HCT116 (cell line): ENCODE data around the gene ACTR8. TPM values are rescaled to one million over a fixed set of nuclear protein-coding genes. Genes with fewer than 3 reads are reported as not detected.

Source experiments
- ATAC-seq: fragments of 200-7000 bp; cut with Tn5 transposase; 2 replicates; pipeline ENCODE4 v1.9.1; 2020; ENCODE audit warnings: mild to moderate bottlenecking, moderate library complexity
- BruUV-seq: library from RNA; stranded (reverse); fragments of 400-500 nt; replicated peaks from 2 replicates; lab custom pipeline; 2021; lab: Mats Ljungman, UMichigan
- CTCF ChIA-PET: fragments of 300-600 bp; sonication (Branson Sonifier 250); formaldehyde crosslinking; loops from one replicate; lab custom pipeline; 2021; ENCODE audit warnings: antibody characterized with exemption; lab: Charles Lee
- POLR2A ChIA-PET: fragments of 300-600, 350-600 bp; sonication (Branson Sonifier 250); formaldehyde crosslinking; loops from one replicate; lab custom pipeline; 2021; ENCODE audit warnings: antibody characterized with exemption; lab: Charles Lee
- RAD21 ChIA-PET, 2 experiments: fragments of 300-600 bp; sonication (Branson Sonifier 250); formaldehyde crosslinking; loops; one replicate each; lab custom pipeline; 2023; ENCODE audit warnings: low total read pairs in 2 of 2; ENCODE audit not compliant: uncharacterized antibody in 2 of 2, unreplicated experiment in 2 of 2, low non-redundant PET in 1 of 2; lab: Charles Lee
- DNase-seq: peaks from one replicate; pipeline ENCODE4 v3.0.0-alpha.2; 2010; ENCODE audit warnings: low read depth, low spot score
- H2AFZ ChIP-seq: fragments of 200-600 bp; shearing (Covaris generic), sonication (generic); 2 replicates; pipeline ENCODE4 v1.6.1; 2017; ENCODE audit warnings: low read depth, mixed run types, mixed read lengths, antibody characterized with exemption, low read length; ENCODE audit not compliant: poor library complexity, severe bottlenecking
- H3K27ac ChIP-seq: 2 replicates; pipeline ENCODE4 v1.5.1; 2012; ENCODE audit warnings: low read depth, low read length
- H3K27me3 ChIP-seq: fragments of 200-600 bp; sonication (generic); 2 replicates; pipeline ENCODE4 v1.6.1; 2016; ENCODE audit warnings: mixed run types, low read length, mixed read lengths; ENCODE audit not compliant: insufficient read depth
- H3K36me3 ChIP-seq, 2 experiments: fragments of 200-500 bp in 1 of 2; fragments of 200-600 bp in 1 of 2; sonication (Bioruptor generic) in 1 of 2; sonication (generic) in 1 of 2; 2 replicates each; pipeline versions ENCODE4 v1.5.1 to v1.6.1; 2014 to 2016; ENCODE audit warnings: low read length in 2 of 2, inconsistent platforms in 1 of 2, mixed read lengths in 1 of 2, mixed run types in 1 of 2; ENCODE audit not compliant: insufficient read depth in 2 of 2, control insufficient read depth in 1 of 2
- H3K4me1 ChIP-seq, 2 experiments: fragments of 200-600 bp in 1 of 2; sonication (generic) in 1 of 2; 2 replicates each; pipeline versions ENCODE4 v1.5.1 to v1.6.1; 2012 to 2017; ENCODE audit warnings: low read length in 2 of 2, inconsistent platforms in 1 of 2, mild to moderate bottlenecking in 1 of 2, mixed read lengths in 1 of 2, mixed run types in 1 of 2, moderate library complexity in 1 of 2; ENCODE audit not compliant: insufficient read depth in 2 of 2, control insufficient read depth in 1 of 2
- H3K4me2 ChIP-seq: fragments of 200-600 bp; sonication (generic); 2 replicates; pipeline ENCODE4 v1.6.1; 2017; ENCODE audit warnings: mixed run types, low read length, mixed read lengths
- H3K4me3 ChIP-seq, 2 experiments: fragments of 200-600 bp in 1 of 2; sonication (generic) in 1 of 2; replicated peaks in 1 of 2; 2 replicates each; pipeline ENCODE4 v1.5.1; 2011 to 2016; ENCODE audit warnings: low read length in 2 of 2, control low read depth in 1 of 2, low read depth in 1 of 2, mild to moderate bottlenecking in 1 of 2, mixed read lengths in 1 of 2, mixed run types in 1 of 2
- H3K79me2 ChIP-seq: fragments of 200-600 bp; sonication (generic); 2 replicates; pipeline ENCODE4 v1.6.1; 2017; ENCODE audit warnings: mild to moderate bottlenecking, mixed run types, low read length, moderate library complexity, mixed read lengths; ENCODE audit not compliant: insufficient read depth
- H3K9ac ChIP-seq: fragments of 200-600 bp; sonication (generic); 2 replicates; pipeline ENCODE4 v1.6.1; 2016; ENCODE audit warnings: low read length, mixed read lengths
- H3K9me2 ChIP-seq: fragments of 200-600 bp; sonication (generic), shearing (Covaris generic); 2 replicates; pipeline ENCODE4 v1.6.1; 2017; ENCODE audit warnings: mixed run types, mild to moderate bottlenecking, moderate library complexity; ENCODE audit not compliant: insufficient read depth
- H3K9me3 ChIP-seq, 2 experiments: fragments of 200-500 bp in 1 of 2; fragments of 200-600 bp in 1 of 2; sonication (Bioruptor generic) in 1 of 2; sonication (generic) in 1 of 2; 2 replicates each; pipeline ENCODE4 v1.6.1; 2014 to 2017; ENCODE audit warnings: low read length in 2 of 2, mixed read lengths in 2 of 2, inconsistent platforms in 1 of 2, low read depth in 1 of 2, mild to moderate bottlenecking in 1 of 2, mixed run types in 1 of 2, moderate library complexity in 1 of 2; ENCODE audit not compliant: control insufficient read depth in 1 of 2, insufficient read depth in 1 of 2
- H4K20me1 ChIP-seq: fragments of 200-600 bp; sonication (generic), shearing (Covaris generic); 2 replicates; pipeline ENCODE4 v1.6.1; 2017; ENCODE audit warnings: mixed run types, mild to moderate bottlenecking, moderate library complexity; ENCODE audit not compliant: insufficient read depth
- CBX3 ChIP-seq: IDR thresholded peaks from 2 replicates; pipeline ENCODE4 v1.6.1; 2012; ENCODE audit warnings: low read depth
- EGR1 ChIP-seq: IDR thresholded peaks from 2 replicates; pipeline ENCODE4 v1.6.1; 2012; ENCODE audit warnings: low read depth
- ELF1 ChIP-seq: IDR thresholded peaks from 2 replicates; pipeline ENCODE4 v1.6.1; 2012; ENCODE audit warnings: low read depth, borderline replicate concordance
- EZH2 ChIP-seq: fragments of 200-600 bp; sonication (generic); IDR thresholded peaks from 2 replicates; pipeline ENCODE4 v1.6.1; 2017; ENCODE audit warnings: antibody characterized with exemption, mixed run types
- EZH2phosphoT487 ChIP-seq: fragments of 200-600 bp; IDR thresholded peaks from 2 replicates; pipeline ENCODE4 v1.6.1; 2018; ENCODE audit warnings: antibody characterized with exemption, borderline replicate concordance
- FOSL1 ChIP-seq: IDR thresholded peaks from 2 replicates; pipeline ENCODE4 v1.6.1; 2012; ENCODE audit warnings: low read depth
- JUND ChIP-seq: IDR thresholded peaks from 2 replicates; pipeline ENCODE4 v1.6.1; 2012
- POLR2A ChIP-seq: IDR thresholded peaks from 2 replicates; pipeline ENCODE4 v1.7.0; 2011; ENCODE audit warnings: borderline replicate concordance; ENCODE audit not compliant: insufficient read depth, insufficient read length; ENCODE audit errors: extremely low read depth
- RAD21 ChIP-seq: IDR thresholded peaks from 2 replicates; pipeline ENCODE4 v1.6.1; 2012; ENCODE audit warnings: low read depth, mild to moderate bottlenecking
- SP1 ChIP-seq: IDR thresholded peaks from 2 replicates; pipeline ENCODE4 v1.6.1; 2012; ENCODE audit warnings: low read depth
- SRF ChIP-seq: IDR thresholded peaks from 2 replicates; pipeline ENCODE4 v1.6.1; 2012; ENCODE audit warnings: low read depth
- TCF7L2 ChIP-seq: IDR thresholded peaks from 2 replicates; pipeline ENCODE4 v1.7.0; 2011; ENCODE audit warnings: borderline replicate concordance, inconsistent platforms; ENCODE audit not compliant: insufficient read depth, insufficient read length; ENCODE audit errors: extremely low read depth
- YY1 ChIP-seq: IDR thresholded peaks from 2 replicates; pipeline ENCODE4 v1.6.1; 2011; ENCODE audit warnings: low read length, low read depth, moderate library complexity, mild to moderate bottlenecking; ENCODE audit not compliant: insufficient replicate concordance; ENCODE audit errors: extremely low read depth
- ZFX ChIP-seq: fragments of 450-650 bp; IDR thresholded peaks from 2 replicates; pipeline ENCODE4 v1.6.1; 2017
- intact Hi-C: fragments of 100-400 bp; cut with micrococcal nuclease; formaldehyde crosslinking; loops from 2 replicates; pipeline ENCODE4 v1.10.0; 2022
- total RNA-seq: library from RNA; stranded (reverse); gene quantifications from one replicate; pipeline ENCODE4 v1.2.1, GENCODE V29; 2021; ENCODE audit not compliant: unreplicated experiment
- TF ChIP-seq, protein P1 (sequence below), 3 experiments: fragments of 200-600 bp in 1 of 3; sonication (generic) in 1 of 3; IDR thresholded peaks in 2 of 3; conservative IDR thresholded peaks in 1 of 3; 2 replicates each; pipeline ENCODE4 v1.5.1; 2012 to 2017; ENCODE audit warnings: low read depth in 2 of 3, low read length in 2 of 3, antibody characterized with exemption in 1 of 3, borderline replicate concordance in 1 of 3, control low read depth in 1 of 3, mild to moderate bottlenecking in 1 of 3, mixed read lengths in 1 of 3, mixed run types in 1 of 3, moderate library complexity in 1 of 3; ENCODE audit not compliant: insufficient read depth in 1 of 3
- TF ChIP-seq, protein P2 (sequence below): IDR thresholded peaks from 2 replicates; pipeline ENCODE4 v1.6.1; 2012
- TF ChIP-seq, protein P3 (sequence below): IDR thresholded peaks from 2 replicates; pipeline ENCODE4 v1.6.1; 2011; ENCODE audit warnings: mild to moderate bottlenecking, low read length, moderate library complexity; ENCODE audit not compliant: insufficient replicate concordance; ENCODE audit errors: extremely low read depth

The ACTR8 gene
- total RNA-seq, 1 experiment from 2014 or later = 25.5 TPM

DNA sequence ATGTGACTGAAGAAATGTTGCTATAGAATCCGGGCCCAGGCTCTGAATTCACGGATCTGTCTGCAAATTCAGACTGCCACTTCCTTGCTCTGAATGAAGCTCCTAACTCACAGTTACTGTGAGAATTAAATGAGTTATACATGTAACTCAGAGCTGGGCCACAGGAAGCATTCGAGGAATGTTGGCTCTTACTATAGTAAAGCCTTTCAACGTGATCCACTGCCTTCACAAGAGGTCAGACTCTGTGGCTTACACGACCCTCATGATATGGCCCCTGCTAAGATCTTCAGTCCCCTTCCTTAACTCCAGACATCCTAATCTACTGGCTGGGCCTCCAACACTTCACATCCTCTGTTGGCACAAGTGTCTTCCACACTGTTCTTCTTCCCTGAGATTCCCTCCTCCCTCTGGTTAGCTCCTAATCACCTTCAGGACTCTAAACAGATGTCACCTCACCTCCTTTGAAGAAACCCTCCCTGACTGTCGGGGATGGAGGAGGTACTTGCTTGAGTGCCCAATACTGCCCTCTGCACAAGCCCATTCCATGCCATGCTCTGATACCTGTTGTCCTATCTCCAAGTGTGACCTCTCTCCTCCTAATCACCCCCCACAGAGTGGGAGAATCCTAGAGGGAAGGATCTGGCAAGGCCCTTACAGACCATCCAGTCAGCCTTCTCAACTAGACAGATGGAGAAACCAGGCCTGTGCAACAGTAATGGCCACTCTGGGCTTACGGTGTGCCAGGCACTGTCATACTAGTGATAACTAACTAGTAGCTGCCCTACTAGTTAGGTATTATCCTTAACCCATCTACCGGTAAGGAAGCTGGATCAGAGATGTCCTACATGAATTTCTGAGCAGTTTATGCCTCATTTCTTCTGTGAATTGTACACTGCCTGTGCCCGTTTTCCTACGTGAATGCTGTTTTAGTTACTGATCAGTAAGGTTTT is 1.3 kb downstream of the ACTR8 start (continued):
- TF ChIP-seq ELF1 (no peak), TCF7L2 (no peak)
- TF ChIP-seq, protein P1, sequence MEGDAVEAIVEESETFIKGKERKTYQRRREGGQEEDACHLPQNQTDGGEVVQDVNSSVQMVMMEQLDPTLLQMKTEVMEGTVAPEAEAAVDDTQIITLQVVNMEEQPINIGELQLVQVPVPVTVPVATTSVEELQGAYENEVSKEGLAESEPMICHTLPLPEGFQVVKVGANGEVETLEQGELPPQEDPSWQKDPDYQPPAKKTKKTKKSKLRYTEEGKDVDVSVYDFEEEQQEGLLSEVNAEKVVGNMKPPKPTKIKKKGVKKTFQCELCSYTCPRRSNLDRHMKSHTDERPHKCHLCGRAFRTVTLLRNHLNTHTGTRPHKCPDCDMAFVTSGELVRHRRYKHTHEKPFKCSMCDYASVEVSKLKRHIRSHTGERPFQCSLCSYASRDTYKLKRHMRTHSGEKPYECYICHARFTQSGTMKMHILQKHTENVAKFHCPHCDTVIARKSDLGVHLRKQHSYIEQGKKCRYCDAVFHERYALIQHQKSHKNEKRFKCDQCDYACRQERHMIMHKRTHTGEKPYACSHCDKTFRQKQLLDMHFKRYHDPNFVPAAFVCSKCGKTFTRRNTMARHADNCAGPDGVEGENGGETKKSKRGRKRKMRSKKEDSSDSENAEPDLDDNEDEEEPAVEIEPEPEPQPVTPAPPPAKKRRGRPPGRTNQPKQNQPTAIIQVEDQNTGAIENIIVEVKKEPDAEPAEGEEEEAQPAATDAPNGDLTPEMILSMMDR (IDR thresholded peaks at IDR 0.05 in 2 of 3, conservative IDR thresholded peaks at IDR 0.05 in 1 of 3; ENCODE audit: borderline replicate concordance in 1 of 3, insufficient read depth in 1 of 3, low read depth in 2 of 3, low read length in 2 of 3) = no peak

DNA sequence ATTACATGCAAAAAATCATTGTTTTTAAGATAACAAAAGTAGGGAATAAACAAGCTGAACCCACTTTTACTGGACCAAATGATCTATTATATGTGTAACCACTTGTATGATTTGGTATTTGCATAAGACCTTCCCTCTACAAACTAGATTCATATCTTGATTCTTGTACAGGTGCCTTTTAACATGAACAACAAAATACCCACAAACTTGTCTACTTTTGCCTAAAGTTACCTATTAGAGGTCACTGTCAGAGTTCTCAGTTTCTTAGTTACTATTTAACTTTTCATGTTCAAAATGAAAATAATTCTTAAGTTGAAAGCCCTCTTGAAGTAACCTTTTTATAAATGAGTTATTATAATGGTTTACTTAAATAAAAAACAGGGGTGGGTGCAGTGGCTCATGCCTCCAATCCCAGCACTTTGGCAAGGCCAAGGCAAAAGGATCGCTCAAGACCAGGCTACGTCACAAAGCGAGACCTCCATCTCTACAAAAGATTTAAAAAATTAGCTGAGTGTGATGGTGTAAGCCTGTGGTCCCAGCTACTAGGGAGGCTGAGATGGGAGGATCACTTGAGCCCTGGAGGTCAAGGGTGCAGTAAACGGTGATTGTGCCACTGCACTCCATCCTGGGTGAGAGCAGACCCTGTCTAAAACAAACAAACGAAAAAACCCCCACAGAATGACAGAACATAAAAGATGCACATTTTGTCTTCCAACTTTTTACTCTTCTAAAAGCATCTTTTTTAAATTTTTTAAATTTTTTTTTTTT is 16.0 kb downstream of the ACTR8 start:
- RAD21 ChIA-PET = no interaction called here
- Histone ChIP-seq H3K36me3 (peaks cover 17 to 18% of the 10 kb centered on the region in 2 experiments; a peak in 3 of 4 replicates), H3K4me3 (no peak overlapping the region), H3K9me2 (no peaks in the 10 kb centered on the region), H4K20me1 (no peaks in the 10 kb centered on the region), H3K4me2 (no peak overlapping the region), H3K27me3 (no peaks in the 10 kb centered on the region)
- ATAC-seq = no peak
- no TSS peak for BruUV-seq
- no peak for DNase-seq
- no peak for TF ChIP-seq RAD21
- no peak for TF ChIP-seq FOSL1
- TF ChIP-seq YY1 = no peak
- TF ChIP-seq SP1 = no peak
- TF ChIP-seq ZFX = no peak
- TF ChIP-seq, protein P2, sequence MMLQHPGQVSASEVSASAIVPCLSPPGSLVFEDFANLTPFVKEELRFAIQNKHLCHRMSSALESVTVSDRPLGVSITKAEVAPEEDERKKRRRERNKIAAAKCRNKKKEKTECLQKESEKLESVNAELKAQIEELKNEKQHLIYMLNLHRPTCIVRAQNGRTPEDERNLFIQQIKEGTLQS = no peak
- TF ChIP-seq SRF = no peak
- TF ChIP-seq CBX3 = no peak
- no peak for TF ChIP-seq JUND
- no peak for TF ChIP-seq EZH2
- TF ChIP-seq EZH2phosphoT487 = no peak
- no peak for TF ChIP-seq ELF1
- TF ChIP-seq EGR1 = no peak
- no peak for TF ChIP-seq TCF7L2
- TF ChIP-seq, protein P3, sequence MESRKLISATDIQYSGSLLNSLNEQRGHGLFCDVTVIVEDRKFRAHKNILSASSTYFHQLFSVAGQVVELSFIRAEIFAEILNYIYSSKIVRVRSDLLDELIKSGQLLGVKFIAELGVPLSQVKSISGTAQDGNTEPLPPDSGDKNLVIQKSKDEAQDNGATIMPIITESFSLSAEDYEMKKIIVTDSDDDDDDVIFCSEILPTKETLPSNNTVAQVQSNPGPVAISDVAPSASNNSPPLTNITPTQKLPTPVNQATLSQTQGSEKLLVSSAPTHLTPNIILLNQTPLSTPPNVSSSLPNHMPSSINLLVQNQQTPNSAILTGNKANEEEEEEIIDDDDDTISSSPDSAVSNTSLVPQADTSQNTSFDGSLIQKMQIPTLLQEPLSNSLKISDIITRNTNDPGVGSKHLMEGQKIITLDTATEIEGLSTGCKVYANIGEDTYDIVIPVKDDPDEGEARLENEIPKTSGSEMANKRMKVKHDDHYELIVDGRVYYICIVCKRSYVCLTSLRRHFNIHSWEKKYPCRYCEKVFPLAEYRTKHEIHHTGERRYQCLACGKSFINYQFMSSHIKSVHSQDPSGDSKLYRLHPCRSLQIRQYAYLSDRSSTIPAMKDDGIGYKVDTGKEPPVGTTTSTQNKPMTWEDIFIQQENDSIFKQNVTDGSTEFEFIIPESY = no peak
- no peak for TF ChIP-seq POLR2A
- TF ChIP-seq, all 23 proteins: peak for 0
- Histone ChIP-seq H3K4me1 (no peaks in the 10 kb centered on the region), H3K27ac (no peak overlapping the region), H3K79me2 (no peaks in the 10 kb centered on the region), H3K9me3 (no peaks in the 10 kb centered on the region), H3K9ac (no peak overlapping the region), H2AFZ (no peak overlapping the region)
- CTCF ChIA-PET = no interaction called here
- intact Hi-C loops = no loop called here
- POLR2A ChIA-PET = no interaction called here
